GM21367 (cell line): Measurements from ENCODE around the gene ATG9A.

Experiments used
- ATAC-seq: cut with Tn5 transposase; IDR thresholded peaks from one replicate; pipeline ENCODE4 v1.9.1; 2021; ENCODE audit not compliant: unreplicated experiment

ATG9A gene

DNA sequence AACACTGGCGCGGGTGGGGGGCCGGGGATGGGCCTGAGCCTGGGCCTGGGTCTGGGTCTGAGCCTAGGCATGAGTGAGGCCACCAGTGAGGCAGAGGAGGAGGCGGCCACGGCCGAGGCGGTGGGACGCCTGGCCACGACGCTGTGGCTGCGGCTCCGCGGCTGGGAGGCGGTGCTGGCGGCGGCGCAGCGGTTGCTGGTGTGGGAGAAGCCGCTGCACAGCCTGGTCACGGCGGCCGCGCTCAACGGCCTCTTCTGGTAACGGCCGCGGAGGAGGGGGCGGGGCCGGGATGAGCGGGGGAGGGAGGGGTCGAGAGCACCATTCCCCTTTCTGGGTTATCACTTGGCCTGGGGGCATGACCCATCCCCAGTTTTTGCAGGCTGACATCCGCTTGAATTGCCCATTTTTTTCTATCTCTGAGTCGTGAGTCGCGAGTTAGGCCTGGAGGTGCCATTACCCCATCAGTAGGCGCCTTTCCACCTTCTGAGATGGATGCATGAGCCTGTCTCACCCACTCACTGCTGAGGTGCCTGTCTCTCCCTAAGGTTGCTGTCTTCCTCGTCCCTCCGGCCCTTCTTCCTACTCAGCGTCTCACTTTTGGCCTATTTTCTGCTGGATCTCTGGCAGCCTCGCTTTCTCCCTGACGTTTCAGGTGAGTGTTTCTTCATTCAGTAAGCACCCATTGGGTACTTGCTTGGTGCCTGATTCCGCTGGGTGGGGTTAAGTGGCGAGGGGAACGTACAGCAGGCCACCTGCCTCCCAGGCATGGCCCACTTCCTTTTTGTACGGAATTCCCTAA, 50.9 kb downstream of the ATG9A start:
- peak; percentile 12 for ATAC-seq

GRCh38 chr2:219177552-219178376, 51.7 kb downstream of the ATG9A start, which contains the start of gene RETREG2:
RETREG2 (plus strand) TSS chr2:219178275; CDS start chr2:219178353, 78 bp downstream.
- ATAC-seq = peak; percentile 34

- peak; percentile 53 for ATAC-seq
These were observed 52.5 kb downstream of the ATG9A start, which contains the start of gene CNPPD1 for GRCh38 chr2:219176818-219177551. CNPPD1 (minus strand) TSS chr2:219176925; CDS start chr2:219176828, 97 bp downstream.

GRCh38 chr2:219175928-219176817, 53.3 kb downstream of the ATG9A start:
- ATAC-seq = peak; percentile 27

GRCh38 chr2:219175486-219175885, 54.0 kb downstream of the ATG9A start:
- ATAC-seq = no peak

DNA sequence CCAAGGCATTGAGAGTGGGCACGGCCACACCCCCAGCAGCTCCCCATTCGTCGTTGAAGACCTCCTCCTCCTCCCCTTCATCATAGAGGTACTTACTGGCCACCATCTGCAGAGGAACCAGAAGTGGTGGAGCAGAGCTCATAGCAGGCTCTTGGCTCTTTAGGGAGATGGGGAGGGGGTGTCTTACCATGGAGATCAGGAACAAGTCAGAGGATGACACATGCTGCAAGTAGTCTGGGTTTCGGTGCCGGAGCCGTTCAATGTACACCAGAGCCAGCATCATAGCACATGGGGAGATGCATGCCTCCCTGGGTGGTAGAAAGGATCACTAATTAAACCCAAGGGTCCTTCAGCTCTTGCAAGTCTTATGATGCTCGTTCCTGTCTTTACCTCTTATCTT, 54.6 kb downstream of the ATG9A start:
- no peak for ATAC-seq

GRCh38 chr2:219174146-219174545, 55.3 kb downstream of the ATG9A start:
- ATAC-seq = no peak

- no peak for ATAC-seq
These were observed 56.3 kb downstream of the ATG9A start for GRCh38 chr2:219173176-219173575.

GRCh38 chr2:219172231-219173154, 56.9 kb downstream of the ATG9A start:
- ATAC-seq = no peak

DNA sequence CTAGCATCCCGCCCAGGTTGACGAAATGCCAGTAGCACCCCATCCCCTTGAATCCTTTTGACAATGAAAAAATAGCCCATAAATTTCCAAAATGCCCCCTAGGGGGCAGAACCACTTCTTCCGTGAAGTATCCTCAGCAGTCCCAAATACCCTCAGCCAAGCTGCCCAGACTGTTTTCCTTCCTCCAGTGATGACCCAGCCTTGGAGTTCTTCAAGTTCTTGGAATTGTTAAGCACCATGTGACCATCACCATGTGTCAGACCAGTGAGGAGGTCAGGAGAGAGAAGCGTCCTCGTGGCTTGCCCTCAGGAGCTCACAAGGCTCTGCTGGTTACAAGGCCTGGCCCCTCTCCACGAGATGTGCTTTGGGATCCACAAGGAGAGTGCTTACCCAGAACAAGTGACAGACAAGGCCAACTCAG, 58.2 kb downstream of the ATG9A start:
- no peak for ATAC-seq

GRCh38 chr2:219169930-219170654, 59.3 kb downstream of the ATG9A start, which contains the start of gene SLC23A3:
SLC23A3 (minus strand) TSS chr2:219170029; CDS start chr2:219169984, 45 bp downstream.
- ATAC-seq = no peak
